HepG2 (cell line): ENCODE data around the gene PPP2R2C. TPM values are rescaled to one million over a fixed set of nuclear protein-coding genes. Genes with fewer than 3 reads are reported as not detected.

Experiments
- MEIS1 ChIP-seq: sonication (generic); formaldehyde crosslinking; IDR thresholded peaks from 2 replicates; pipeline ENCODE4 v1.9.0; 2021; ENCODE audit warnings: mild to moderate bottlenecking, missing genetic modification reagents, moderate library complexity, borderline replicate concordance
- PLRG1 ChIP-seq: fragments of 450-650 bp; conservative IDR thresholded peaks from 2 replicates; pipeline ENCODE4 v1.6.1; 2016
- SRF ChIP-seq: IDR thresholded peaks from 2 replicates; pipeline ENCODE4 v1.6.1; 2011; ENCODE audit warnings: mild to moderate bottlenecking, low read depth, low read length, moderate library complexity
- TCF7 ChIP-seq: sonication (generic); IDR thresholded peaks from 2 replicates; pipeline ENCODE4 v1.6.1; 2016; ENCODE audit warnings: antibody characterized with exemption, low read depth
- ZMAT3 ChIP-seq: sonication (generic); formaldehyde crosslinking; conservative IDR thresholded peaks from 2 replicates; pipeline ENCODE4 v1.7.0; 2021; ENCODE audit warnings: missing genetic modification reagents
- ZNF205 ChIP-seq: IDR thresholded peaks from 2 replicates; pipeline ENCODE4 v1.6.1; 2018; ENCODE audit warnings: missing biosample characterization, missing genetic modification reagents
- ZNF75D ChIP-seq: sonication (generic); formaldehyde crosslinking; IDR thresholded peaks from 2 replicates; pipeline ENCODE4 v1.8.1; 2023; ENCODE audit warnings: missing genetic modification reagents, mild to moderate bottlenecking, borderline replicate concordance
- ZNF772 ChIP-seq: sonication (generic); formaldehyde crosslinking; IDR thresholded peaks from 2 replicates; pipeline ENCODE4 v1.5.0; 2020; ENCODE audit warnings: mild to moderate bottlenecking, missing genetic modification reagents
- polyA plus RNA-seq, 8 experiments: library from polyadenylated mRNA; depleted of rRNA in 3 of 8; stranded (reverse) in 7 of 8; unstranded in 1 of 8; fragments of >200 nt; fragmentation: Illumina TruSeq in 4 of 8; extraction: Trizol in 4 of 8; gene quantifications; 2 replicates each; pipeline versions ENCODE4 v1.2.1 to v1.2.3, GENCODE V29; 2011 to 2016; ENCODE audit warnings: low read depth in 4 of 8, missing spikeins in 1 of 8, mixed read lengths in 1 of 8; ENCODE audit not compliant: insufficient read depth in 1 of 8
- total RNA-seq, 5 experiments: library from RNA; depleted of rRNA; stranded (reverse); fragments of >200 nt; fragmentation: Illumina TruSeq; extraction: Trizol; gene quantifications; 2 replicates each; pipeline ENCODE4 v1.2.3, GENCODE V29; 2016; ENCODE audit warnings: low read depth in 1 of 5
- TF ChIP-seq, protein P1 (sequence below): sonication (generic); formaldehyde crosslinking; IDR thresholded peaks from 2 replicates; pipeline ENCODE4 v1.4.0; 2020; ENCODE audit warnings: mild to moderate bottlenecking, missing genetic modification reagents
- TF ChIP-seq, protein P2 (sequence below): sonication (generic); formaldehyde crosslinking; IDR thresholded peaks from 2 replicates; pipeline ENCODE4 v1.4.0; 2020; ENCODE audit warnings: missing genetic modification reagents
- TF ChIP-seq, protein P3 (sequence below), 2 experiments: sonication (generic) in 1 of 2; formaldehyde crosslinking in 1 of 2; IDR thresholded peaks; 2 replicates each; pipeline versions ENCODE4 v1.4.0 to v1.6.1; 2016 to 2020; ENCODE audit warnings: borderline replicate concordance in 1 of 2, low read depth in 1 of 2, mild to moderate bottlenecking in 1 of 2, missing genetic modification reagents in 1 of 2
- TF ChIP-seq, protein P4 (sequence below): IDR thresholded peaks from 2 replicates; pipeline ENCODE4 v1.6.1; 2012; ENCODE audit warnings: low read depth, low read length, improper control_type of control experiment
- TF ChIP-seq, protein P5 (sequence below): sonication (generic); formaldehyde crosslinking; IDR thresholded peaks from 2 replicates; pipeline ENCODE4 v1.5.0; 2020; ENCODE audit warnings: mild to moderate bottlenecking, missing genetic modification reagents

PPP2R2C gene
- total and polyA plus RNA-seq, 2 of the 13 experiments (the other 11 are each of a cell fraction or from before 2014, with no cell fraction given) = 0.60 to 8.6 TPM

DNA sequence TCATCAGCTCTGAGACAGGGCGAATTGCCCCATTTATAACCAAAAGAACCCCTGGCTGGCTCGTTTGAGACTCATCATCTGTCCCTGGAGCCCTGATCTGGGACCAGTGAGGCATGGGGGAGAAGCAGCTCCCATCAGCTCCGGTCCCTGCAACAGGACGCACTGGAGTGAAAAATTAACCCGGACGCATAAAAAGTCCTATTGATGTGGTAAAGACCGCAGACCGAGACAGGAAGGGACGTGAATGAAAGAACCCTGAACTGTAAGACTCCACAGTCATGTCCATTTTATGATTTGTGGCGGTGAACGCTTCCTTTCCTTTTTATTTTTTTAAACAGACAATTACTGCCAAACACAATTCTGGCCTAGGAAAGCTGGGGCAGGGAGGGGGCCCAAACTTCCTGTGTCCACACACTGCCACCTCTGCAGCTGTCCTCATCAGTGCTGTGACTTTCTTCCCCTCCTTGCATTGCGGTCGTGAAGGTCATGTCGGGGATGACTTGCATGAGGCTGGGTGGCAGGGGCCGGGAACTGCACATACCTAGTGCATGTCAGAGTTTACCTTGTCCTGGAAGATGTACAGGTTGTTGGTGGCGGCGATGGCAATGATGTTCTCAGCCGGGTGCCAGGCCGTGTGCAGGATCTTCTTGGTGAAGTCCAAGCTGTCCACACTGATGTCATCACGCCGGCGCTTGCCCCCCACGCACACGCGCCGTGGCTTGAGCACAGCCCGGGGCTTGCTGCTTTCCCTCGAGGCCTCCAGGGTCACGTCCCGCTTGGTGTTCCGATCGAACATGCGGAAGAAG is 149.4 kb downstream of the PPP2R2C start (continued):
- TF ChIP-seq, protein P1, sequence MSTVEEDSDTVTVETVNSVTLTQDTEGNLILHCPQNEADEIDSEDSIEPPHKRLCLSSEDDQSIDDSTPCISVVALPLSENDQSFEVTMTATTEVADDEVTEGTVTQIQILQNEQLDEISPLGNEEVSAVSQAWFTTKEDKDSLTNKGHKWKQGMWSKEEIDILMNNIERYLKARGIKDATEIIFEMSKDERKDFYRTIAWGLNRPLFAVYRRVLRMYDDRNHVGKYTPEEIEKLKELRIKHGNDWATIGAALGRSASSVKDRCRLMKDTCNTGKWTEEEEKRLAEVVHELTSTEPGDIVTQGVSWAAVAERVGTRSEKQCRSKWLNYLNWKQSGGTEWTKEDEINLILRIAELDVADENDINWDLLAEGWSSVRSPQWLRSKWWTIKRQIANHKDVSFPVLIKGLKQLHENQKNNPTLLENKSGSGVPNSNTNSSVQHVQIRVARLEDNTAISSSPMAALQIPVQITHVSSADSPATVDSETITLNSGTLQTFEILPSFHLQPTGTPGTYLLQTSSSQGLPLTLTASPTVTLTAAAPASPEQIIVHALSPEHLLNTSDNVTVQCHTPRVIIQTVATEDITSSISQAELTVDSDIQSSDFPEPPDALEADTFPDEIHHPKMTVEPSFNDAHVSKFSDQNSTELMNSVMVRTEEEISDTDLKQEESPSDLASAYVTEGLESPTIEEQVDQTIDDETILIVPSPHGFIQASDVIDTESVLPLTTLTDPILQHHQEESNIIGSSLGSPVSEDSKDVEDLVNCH = no peak
- TF ChIP-seq, protein P2, sequence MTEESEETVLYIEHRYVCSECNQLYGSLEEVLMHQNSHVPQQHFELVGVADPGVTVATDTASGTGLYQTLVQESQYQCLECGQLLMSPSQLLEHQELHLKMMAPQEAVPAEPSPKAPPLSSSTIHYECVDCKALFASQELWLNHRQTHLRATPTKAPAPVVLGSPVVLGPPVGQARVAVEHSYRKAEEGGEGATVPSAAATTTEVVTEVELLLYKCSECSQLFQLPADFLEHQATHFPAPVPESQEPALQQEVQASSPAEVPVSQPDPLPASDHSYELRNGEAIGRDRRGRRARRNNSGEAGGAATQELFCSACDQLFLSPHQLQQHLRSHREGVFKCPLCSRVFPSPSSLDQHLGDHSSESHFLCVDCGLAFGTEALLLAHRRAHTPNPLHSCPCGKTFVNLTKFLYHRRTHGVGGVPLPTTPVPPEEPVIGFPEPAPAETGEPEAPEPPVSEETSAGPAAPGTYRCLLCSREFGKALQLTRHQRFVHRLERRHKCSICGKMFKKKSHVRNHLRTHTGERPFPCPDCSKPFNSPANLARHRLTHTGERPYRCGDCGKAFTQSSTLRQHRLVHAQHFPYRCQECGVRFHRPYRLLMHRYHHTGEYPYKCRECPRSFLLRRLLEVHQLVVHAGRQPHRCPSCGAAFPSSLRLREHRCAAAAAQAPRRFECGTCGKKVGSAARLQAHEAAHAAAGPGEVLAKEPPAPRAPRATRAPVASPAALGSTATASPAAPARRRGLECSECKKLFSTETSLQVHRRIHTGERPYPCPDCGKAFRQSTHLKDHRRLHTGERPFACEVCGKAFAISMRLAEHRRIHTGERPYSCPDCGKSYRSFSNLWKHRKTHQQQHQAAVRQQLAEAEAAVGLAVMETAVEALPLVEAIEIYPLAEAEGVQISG (CRISPR knock-in tag) = peak; percentile 46
- TF ChIP-seq, protein P3, sequence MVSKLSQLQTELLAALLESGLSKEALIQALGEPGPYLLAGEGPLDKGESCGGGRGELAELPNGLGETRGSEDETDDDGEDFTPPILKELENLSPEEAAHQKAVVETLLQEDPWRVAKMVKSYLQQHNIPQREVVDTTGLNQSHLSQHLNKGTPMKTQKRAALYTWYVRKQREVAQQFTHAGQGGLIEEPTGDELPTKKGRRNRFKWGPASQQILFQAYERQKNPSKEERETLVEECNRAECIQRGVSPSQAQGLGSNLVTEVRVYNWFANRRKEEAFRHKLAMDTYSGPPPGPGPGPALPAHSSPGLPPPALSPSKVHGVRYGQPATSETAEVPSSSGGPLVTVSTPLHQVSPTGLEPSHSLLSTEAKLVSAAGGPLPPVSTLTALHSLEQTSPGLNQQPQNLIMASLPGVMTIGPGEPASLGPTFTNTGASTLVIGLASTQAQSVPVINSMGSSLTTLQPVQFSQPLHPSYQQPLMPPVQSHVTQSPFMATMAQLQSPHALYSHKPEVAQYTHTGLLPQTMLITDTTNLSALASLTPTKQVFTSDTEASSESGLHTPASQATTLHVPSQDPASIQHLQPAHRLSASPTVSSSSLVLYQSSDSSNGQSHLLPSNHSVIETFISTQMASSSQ (IDR thresholded peaks at IDR 0.05; ENCODE audit: low read depth) = peak; percentile 91
- TF ChIP-seq, protein P3 (CRISPR knock-in tag; IDR thresholded peaks at IDR 0.05; ENCODE audit: borderline replicate concordance) = peak; percentile 93
- TF ChIP-seq TCF7 (peak; percentile 91), SRF (no peak), ZNF75D (CRISPR knock-in tag) (no peak), ZNF205 (CRISPR knock-in tag) (no peak), PLRG1 (no peak), ZNF772 (CRISPR knock-in tag) (peak; percentile 42; the same call in 1 of the 2 replicates), MEIS1 (CRISPR knock-in tag) (no peak), ZMAT3 (0 out of 2 replicates have a peak, but pooled peaks have one; percentile 63)
- TF ChIP-seq, protein P4, sequence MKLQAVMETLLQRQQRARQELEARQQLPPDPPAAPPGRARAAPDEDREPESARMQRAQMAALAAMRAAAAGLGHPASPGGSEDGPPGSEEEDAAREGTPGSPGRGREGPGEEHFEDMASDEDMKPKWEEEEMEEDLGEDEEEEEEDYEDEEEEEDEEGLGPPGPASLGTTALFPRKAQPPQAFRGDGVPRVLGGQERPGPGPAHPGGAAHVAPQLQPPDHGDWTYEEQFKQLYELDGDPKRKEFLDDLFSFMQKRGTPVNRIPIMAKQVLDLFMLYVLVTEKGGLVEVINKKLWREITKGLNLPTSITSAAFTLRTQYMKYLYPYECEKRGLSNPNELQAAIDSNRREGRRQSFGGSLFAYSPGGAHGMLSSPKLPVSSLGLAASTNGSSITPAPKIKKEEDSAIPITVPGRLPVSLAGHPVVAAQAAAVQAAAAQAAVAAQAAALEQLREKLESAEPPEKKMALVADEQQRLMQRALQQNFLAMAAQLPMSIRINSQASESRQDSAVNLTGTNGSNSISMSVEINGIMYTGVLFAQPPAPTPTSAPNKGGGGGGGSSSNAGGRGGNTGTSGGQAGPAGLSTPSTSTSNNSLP = peak; percentile 38; the same call in 1 of the 2 replicates
- TF ChIP-seq, protein P5, sequence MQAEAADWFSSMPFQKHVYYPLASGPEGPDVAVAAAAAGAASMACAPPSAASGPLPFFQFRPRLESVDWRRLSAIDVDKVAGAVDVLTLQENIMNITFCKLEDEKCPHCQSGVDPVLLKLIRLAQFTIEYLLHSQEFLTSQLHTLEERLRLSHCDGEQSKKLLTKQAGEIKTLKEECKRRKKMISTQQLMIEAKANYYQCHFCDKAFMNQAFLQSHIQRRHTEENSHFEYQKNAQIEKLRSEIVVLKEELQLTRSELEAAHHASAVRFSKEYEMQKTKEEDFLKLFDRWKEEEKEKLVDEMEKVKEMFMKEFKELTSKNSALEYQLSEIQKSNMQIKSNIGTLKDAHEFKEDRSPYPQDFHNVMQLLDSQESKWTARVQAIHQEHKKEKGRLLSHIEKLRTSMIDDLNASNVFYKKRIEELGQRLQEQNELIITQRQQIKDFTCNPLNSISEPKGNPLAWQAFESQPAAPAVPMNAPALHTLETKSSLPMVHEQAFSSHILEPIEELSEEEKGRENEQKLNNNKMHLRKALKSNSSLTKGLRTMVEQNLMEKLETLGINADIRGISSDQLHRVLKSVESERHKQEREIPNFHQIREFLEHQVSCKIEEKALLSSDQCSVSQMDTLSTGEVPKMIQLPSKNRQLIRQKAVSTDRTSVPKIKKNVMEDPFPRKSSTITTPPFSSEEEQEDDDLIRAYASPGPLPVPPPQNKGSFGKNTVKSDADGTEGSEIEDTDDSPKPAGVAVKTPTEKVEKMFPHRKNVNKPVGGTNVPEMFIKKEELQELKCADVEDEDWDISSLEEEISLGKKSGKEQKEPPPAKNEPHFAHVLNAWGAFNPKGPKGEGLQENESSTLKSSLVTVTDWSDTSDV (CRISPR knock-in tag) = no peak
